Measurements from ENCODE around the gene HOXB5.

HOXB5 gene

DNA sequence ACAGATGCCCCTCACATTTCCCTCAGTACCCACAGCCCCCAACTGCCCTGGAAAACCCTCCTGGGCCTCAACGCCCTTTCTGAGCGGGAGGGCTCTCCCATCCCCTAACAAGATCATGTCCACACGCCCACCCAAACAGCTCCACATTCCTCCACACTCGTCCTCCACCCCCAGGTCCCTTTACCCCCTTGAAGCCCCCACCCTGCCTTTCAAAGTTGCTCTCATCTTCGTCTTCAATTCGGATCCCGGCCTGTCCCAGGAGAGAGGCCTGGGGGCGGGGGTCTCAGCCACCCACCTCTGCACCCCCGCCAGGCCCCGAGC is 29.8 kb downstream of the HOXB5 start:
- no peak overlapping the region for H3K4me3 ChIP-seq (ENCODE audit: low read depth, low read length)

- H3K4me3 ChIP-seq (ENCODE audit: low read depth, low read length), result no peak overlapping the region
Observed at GRCh38 chr17:48563385-48563838, 30.2 kb downstream of the HOXB5 start.

GRCh38 chr17:48562934-48563333 is 30.6 kb downstream of the HOXB5 start:
- no peak overlapping the region for H3K4me3 ChIP-seq (ENCODE audit: low read depth, low read length)

- no peak overlapping the region for H3K4me3 ChIP-seq (ENCODE audit: low read depth, low read length)
Observed at GRCh38 chr17:48561884-48562810, 31.4 kb downstream of the HOXB5 start.

DNA sequence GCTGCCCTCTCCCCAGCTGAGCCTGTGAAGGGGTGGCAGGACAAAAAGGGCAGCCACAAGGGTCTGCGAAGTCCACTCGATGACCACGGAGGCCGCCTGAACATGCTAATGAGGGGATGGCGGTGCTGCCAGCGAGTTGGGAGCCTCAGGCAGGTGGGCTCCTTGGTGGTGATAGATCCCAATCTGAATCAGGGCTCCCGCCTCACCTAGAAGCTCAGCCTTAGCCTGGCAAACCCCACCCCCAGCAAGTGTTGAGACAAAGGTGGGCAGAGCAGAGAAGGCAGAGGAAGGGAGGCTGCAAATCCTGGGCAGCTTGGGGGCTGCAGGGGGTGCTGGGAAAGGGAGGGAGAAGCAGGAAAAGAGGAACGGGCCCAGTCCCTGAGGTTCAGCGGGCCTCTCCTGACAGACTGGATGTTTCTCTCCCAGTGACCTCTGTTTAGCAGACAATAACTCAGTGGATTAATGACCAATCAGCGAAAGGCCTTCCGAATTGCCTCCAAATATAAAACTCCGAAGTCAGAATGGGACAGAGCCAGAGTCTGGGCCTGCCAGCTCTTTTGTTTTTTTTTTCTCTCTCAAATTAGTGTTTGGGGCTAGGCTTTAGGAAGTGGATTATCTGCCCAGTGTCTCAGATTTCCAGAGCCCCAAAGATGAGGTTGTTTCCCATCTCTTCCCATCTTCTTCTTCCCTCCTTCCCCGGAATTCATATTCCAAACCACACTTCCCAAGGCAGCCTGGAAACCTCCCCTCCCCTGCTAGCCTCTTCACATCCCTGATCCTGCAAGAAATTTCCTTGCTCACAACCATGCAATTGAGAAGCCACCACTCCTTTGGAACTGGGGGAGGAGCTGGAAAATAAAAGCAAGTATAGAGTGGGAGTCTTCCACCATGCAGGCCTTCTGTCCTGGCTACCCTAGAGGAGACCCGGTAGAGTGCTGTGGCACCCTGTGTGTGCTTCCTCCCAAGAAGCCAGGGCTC is 33.5 kb downstream of the HOXB5 start:
- H3K4me3 ChIP-seq (ENCODE audit: low read depth, low read length), result no peak overlapping the region

- no peak overlapping the region for H3K4me3 ChIP-seq (ENCODE audit: low read depth, low read length)
Observed at GRCh38 chr17:48559122-48559839, 34.3 kb downstream of the HOXB5 start.

DNA sequence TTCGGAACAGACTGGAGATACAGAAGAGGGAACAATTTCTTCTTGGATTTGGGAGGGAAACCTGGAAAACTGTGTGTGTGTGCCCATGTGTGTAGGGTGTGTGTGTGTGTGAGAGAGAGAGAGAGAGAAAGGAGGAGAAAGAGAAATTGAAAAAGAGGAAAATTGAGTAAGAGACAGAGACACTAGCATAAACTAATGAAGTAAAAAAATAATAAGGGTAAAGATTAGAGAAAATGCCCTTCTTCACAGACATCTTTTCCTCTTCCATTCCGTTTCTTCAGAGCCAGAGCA is 34.8 kb downstream of the HOXB5 start:
- no peak overlapping the region for H3K4me3 ChIP-seq (ENCODE audit: low read depth, low read length)

DNA sequence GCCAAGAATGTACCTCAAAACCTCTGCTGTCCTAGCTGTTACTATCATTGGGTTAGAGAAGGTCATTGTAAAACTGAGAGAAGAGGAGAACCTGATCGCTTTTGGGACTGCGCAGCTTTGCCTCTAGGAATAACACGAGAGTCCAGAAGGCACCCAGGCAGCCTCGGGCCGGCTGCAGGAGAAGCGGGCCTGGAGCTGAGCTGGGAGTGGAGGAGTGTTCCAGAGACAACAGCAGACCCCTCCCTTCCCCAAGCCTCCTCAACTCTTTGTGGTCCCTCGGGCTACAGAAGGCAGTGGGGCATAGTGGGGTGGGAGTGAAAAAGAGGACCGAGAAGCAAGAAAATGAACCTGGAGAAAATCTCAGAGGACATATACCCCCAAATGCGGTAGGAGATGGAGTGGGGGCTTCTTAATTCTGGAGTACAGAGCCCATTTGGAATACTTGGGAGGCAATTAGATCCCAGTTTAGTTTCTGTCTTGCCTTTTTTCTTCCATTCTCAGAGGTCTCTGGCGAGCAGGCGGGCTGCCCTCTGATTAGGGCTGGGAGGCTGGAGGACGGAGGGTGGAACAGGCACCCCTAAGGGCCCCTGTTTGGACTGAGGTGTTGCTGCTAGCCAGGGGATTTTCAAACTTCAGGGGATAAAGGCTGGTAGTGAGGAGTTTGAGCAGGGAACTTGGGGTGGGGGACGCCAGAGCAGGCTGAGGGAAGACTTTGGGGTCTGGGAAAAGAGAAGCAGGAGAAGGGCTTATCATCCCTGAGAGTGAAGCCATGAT is 35.3 kb downstream of the HOXB5 start:
- H3K4me3 ChIP-seq (ENCODE audit: low read depth, low read length), result no peak overlapping the region

GRCh38 chr17:48556576-48557401 is 36.8 kb downstream of the HOXB5 start:
- no peak overlapping the region for H3K4me3 ChIP-seq (ENCODE audit: low read depth, low read length)

DNA sequence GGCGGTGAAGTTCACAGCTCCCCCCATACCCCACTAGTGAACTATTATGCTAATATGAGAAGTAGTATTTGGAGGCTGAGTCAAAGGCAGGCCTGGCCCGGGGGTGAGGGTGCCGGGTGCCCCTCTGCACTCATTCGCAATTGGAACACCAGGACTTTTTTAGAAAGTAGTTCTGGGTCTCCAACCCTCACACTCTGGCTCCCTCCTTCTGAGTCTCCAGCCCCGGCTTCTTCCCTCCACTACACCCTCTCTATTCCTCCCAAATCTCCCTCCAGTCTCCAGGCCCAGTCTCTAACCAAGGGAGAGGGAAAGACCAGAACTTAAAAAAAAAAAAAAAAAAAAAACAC is 37.4 kb downstream of the HOXB5 start:
- no peak overlapping the region for H3K4me3 ChIP-seq (ENCODE audit: low read depth, low read length)

DNA sequence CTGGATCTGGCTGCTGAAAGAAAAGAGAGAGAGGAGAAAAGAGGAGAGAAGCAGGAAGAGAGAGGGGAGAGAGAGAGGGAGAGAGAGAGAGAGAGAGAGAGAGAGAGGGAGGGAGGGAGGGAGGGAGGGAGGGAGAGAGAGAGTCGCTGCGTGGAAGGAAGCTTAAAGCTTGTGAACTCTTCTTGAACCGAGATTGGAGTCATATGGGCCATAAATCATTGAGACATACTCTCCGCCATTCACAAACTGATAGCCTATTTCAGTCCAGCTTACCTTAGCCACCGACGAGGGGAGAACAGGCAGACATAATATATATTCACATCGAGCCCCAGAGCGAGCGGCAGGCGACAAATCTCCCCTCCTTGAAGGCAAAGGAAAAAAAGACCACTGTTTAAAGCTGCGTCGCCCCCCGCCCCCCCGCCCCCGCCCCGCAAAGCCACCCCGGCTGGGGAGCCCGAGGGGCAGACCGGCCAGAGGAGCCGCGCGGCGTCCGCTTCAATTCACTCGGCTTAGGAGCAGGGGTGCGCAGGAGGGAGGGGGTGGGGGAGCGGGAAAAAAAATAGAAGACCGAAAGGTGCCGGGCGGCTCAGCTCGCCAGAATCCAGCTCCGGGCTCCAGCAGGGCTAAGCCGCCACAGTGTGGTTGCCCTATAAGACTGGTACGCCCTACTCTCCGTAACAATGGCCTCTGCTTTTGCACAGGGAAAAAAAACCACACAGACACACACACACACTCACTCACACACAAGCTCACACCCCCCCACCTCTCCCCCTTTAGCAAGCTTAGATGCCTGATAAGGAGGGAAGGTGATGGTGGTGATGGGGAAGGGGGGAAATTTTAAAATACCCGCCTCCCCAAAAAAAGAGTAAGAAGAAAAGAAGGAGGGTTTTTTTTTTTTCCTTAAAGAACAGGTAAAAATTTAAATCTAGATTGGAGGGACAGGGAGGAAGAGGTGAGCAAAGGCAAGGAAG is 38.0 kb downstream of the HOXB5 start:
- H3K4me3 ChIP-seq (ENCODE audit: low read depth, low read length), result no peak overlapping the region

- no peak overlapping the region for H3K4me3 ChIP-seq (ENCODE audit: low read depth, low read length)
Observed at GRCh38 chr17:48554412-48555257, 38.9 kb downstream of the HOXB5 start.

GRCh38 chr17:48553826-48554225 is 39.8 kb downstream of the HOXB5 start:
- H3K4me3 ChIP-seq (ENCODE audit: low read depth, low read length), result no peak overlapping the region

DNA sequence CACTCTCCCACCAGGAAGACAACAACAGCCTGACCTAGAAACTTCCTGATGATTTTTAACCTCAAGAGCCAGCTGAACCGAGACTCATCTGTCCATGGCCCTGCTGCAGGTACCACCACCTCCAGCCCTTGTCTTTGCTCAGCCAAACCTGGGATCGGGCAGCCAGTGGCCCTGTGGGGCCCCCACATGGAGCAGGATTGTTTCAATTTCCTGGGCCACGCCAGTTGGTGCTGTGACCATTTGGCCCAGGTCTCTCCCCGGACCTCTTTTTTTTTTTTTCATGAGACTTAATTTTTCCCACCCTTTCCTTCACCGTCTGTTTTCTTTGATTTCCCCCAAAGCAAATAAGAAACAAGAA is 40.4 kb downstream of the HOXB5 start:
- H3K4me3 ChIP-seq (ENCODE audit: low read depth, low read length), result no peak overlapping the region

- H3K4me3 ChIP-seq (ENCODE audit: low read depth, low read length), result no peak overlapping the region
Observed at GRCh38 chr17:48552466-48553189, 41.0 kb downstream of the HOXB5 start.

- no peak overlapping the region for H3K4me3 ChIP-seq (ENCODE audit: low read depth, low read length)
Observed at GRCh38 chr17:48551596-48552465, 41.7 kb downstream of the HOXB5 start.
